Neural cell (in vitro differentiated cells): Measurements from ENCODE around the gene HDAC7. TPM values are rescaled to one million over a fixed set of nuclear protein-coding genes. Genes with fewer than 3 reads are reported as not detected.

ENCODE experiments used
- H2AFZ ChIP-seq: fragments of 200-600, 300-800 bp; sonication (generic), shearing (Covaris generic); 2 replicates; pipeline ENCODE4 v1.6.0; 2014; ENCODE audit warnings: low read depth, mild to moderate bottlenecking, antibody characterized with exemption, low read length, moderate library complexity
- H3F3A ChIP-seq: fragments of 200-600 bp; shearing (Covaris generic); 2 replicates; pipeline ENCODE4 v1.6.1; 2016; ENCODE audit warnings: mild to moderate bottlenecking, moderate library complexity, mixed read lengths, antibody characterized with exemption, low read length; ENCODE audit not compliant: insufficient read depth, poor library complexity, severe bottlenecking
- H3K27ac ChIP-seq: fragments of 200-600, 300-800 bp; sonication (generic), shearing (Covaris generic); 2 replicates; pipeline ENCODE4 v1.5.1; 2014; ENCODE audit warnings: mild to moderate bottlenecking, low read length, moderate library complexity
- H3K27me3 ChIP-seq: fragments of 300-800, 200-600 bp; sonication (generic), shearing (Covaris generic); 2 replicates; pipeline ENCODE4 v1.6.0; 2014; ENCODE audit warnings: mild to moderate bottlenecking, low read depth, low read length, moderate library complexity; ENCODE audit not compliant: insufficient read depth
- H3K36me3 ChIP-seq: fragments of 300-800, 200-600 bp; sonication (generic), shearing (Covaris generic); 2 replicates; pipeline ENCODE4 v1.5.1; 2014; ENCODE audit warnings: mild to moderate bottlenecking, antibody characterized with exemption, low read length, moderate library complexity; ENCODE audit not compliant: insufficient read depth
- H3K4me2 ChIP-seq: fragments of 300-800, 200-600 bp; sonication (generic), shearing (Covaris generic); 2 replicates; pipeline ENCODE4 v1.6.0; 2014; ENCODE audit warnings: mild to moderate bottlenecking, low read length
- H3K4me3 ChIP-seq: fragments of 300-800, 200-600 bp; sonication (generic), shearing (Covaris generic); 2 replicates; pipeline ENCODE4 v1.5.1; 2014; ENCODE audit warnings: mild to moderate bottlenecking, low read length, moderate library complexity
- H3K79me2 ChIP-seq: fragments of 200-600 bp; shearing (Covaris generic); replicated peaks from 2 replicates; pipeline ENCODE4 v1.6.0; 2014; ENCODE audit warnings: mild to moderate bottlenecking, low read length, moderate library complexity; ENCODE audit not compliant: insufficient read depth
- H3K9ac ChIP-seq: fragments of 300-800, 200-600 bp; sonication (generic), shearing (Covaris generic); 2 replicates; pipeline ENCODE4 v1.6.1; 2016; ENCODE audit warnings: mild to moderate bottlenecking, low read length, mixed read lengths
- H3K9me2 ChIP-seq: fragments of 200-600 bp; shearing (Covaris generic); 2 replicates; pipeline ENCODE4 v1.6.1; 2016; ENCODE audit warnings: mild to moderate bottlenecking, low read length, mixed read lengths; ENCODE audit not compliant: insufficient read depth
- H3K9me3 ChIP-seq: fragments of 200-600, 300-800 bp; sonication (generic), shearing (Covaris generic); 2 replicates; pipeline ENCODE4 v1.6.1; 2016; ENCODE audit warnings: mild to moderate bottlenecking, mixed run types, low read length, moderate library complexity, mixed read lengths
- H4K20me1 ChIP-seq: fragments of 200-600 bp; shearing (Covaris generic); 2 replicates; pipeline ENCODE4 v1.6.1; 2016; ENCODE audit warnings: mild to moderate bottlenecking, mixed run types; ENCODE audit not compliant: insufficient read depth
- CTCF ChIP-seq: fragments of 450-650 bp; IDR thresholded peaks from 2 replicates; pipeline ENCODE4 v1.5.1; 2014; ENCODE audit warnings: antibody characterized with exemption, mild to moderate bottlenecking, moderate library complexity; ENCODE audit not compliant: poor library complexity, severe bottlenecking
- EP300 ChIP-seq: fragments of 450-650 bp; conservative IDR thresholded peaks from 2 replicates; pipeline ENCODE4 v1.6.1; 2014; ENCODE audit warnings: antibody characterized with exemption, mild to moderate bottlenecking, moderate library complexity; ENCODE audit not compliant: poor library complexity, severe bottlenecking
- EZH2 ChIP-seq: fragments of 200-600, 300-800 bp; shearing (Covaris generic), sonication (generic); IDR thresholded peaks from 2 replicates; pipeline ENCODE4 v1.6.1; 2014; ENCODE audit warnings: antibody characterized with exemption, low read length, borderline replicate concordance, mild to moderate bottlenecking; ENCODE audit not compliant: insufficient read depth, poor library complexity, severe bottlenecking
- MXI1 ChIP-seq: fragments of 450-650 bp; conservative IDR thresholded peaks from 2 replicates; pipeline ENCODE4 v1.6.1; 2014; ENCODE audit warnings: antibody characterized with exemption, mild to moderate bottlenecking; ENCODE audit not compliant: poor library complexity, severe bottlenecking
- POLR2AphosphoS5 ChIP-seq: IDR thresholded peaks from 2 replicates; pipeline ENCODE4 v1.6.1; 2012
- RAD21 ChIP-seq: fragments of 450-650 bp; conservative IDR thresholded peaks from 2 replicates; pipeline ENCODE4 v1.6.1; 2014; ENCODE audit warnings: antibody characterized with exemption, mild to moderate bottlenecking, moderate library complexity
- REST ChIP-seq: IDR thresholded peaks from 2 replicates; pipeline ENCODE4 v1.6.1; 2012; ENCODE audit warnings: borderline replicate concordance
- SMC3 ChIP-seq: fragments of 450-650 bp; conservative IDR thresholded peaks from 2 replicates; pipeline ENCODE4 v1.6.1; 2014; ENCODE audit warnings: antibody characterized with exemption, mild to moderate bottlenecking, moderate library complexity; ENCODE audit not compliant: poor library complexity
- TAF1 ChIP-seq: IDR thresholded peaks from 2 replicates; pipeline ENCODE4 v1.6.1; 2012; ENCODE audit warnings: low read depth
- polyA plus RNA-seq: library from polyadenylated mRNA; depleted of rRNA; stranded (reverse); fragments of >200 nt; gene quantifications from 2 replicates; pipeline ENCODE4 v1.2.3, GENCODE V29; 2014

The HDAC7 gene
- polyA plus RNA-seq, 1 donor from 2014 or later, result 30.2 TPM

GRCh38 chr12:47770086-47770726, 49.5 kb downstream of the HDAC7 start:
- Histone ChIP-seq H3K27me3 (no peaks in the 10 kb centered on the region), H3K9ac (no peak overlapping the region), H3K4me3 (no peak overlapping the region), H3K4me2 (no peak overlapping the region), H3F3A (no peaks in the 10 kb centered on the region), H4K20me1 (no peaks in the 10 kb centered on the region), H2AFZ (no peak overlapping the region), H3K27ac (no peak overlapping the region), H3K9me2 (no peaks in the 10 kb centered on the region), H3K79me2 (no peaks in the 10 kb centered on the region), H3K9me3 (no peaks in the 10 kb centered on the region), H3K36me3 (no peaks in the 10 kb centered on the region)
- TF ChIP-seq MXI1 (no peak), EP300 (no peak), TAF1 (no peak), CTCF (no peak), POLR2AphosphoS5 (no peak), EZH2 (no peak), REST (no peak), RAD21 (no peak), SMC3 (no peak)

GRCh38 chr12:47769234-47770085, 50.2 kb downstream of the HDAC7 start:
- Histone ChIP-seq H4K20me1 (no peaks in the 10 kb centered on the region), H3K9ac (no peak overlapping the region), H2AFZ (no peak overlapping the region), H3K9me2 (no peaks in the 10 kb centered on the region), H3K27me3 (no peaks in the 10 kb centered on the region), H3K27ac (no peak overlapping the region), H3K4me3 (no peak overlapping the region), H3K4me2 (no peak overlapping the region), H3K9me3 (no peaks in the 10 kb centered on the region), H3K36me3 (no peaks in the 10 kb centered on the region), H3F3A (no peaks in the 10 kb centered on the region), H3K79me2 (no peaks in the 10 kb centered on the region)
- TF ChIP-seq TAF1, result no peak
- no peak for TF ChIP-seq EP300
- TF ChIP-seq CTCF, result no peak
- no peak for TF ChIP-seq RAD21
- no peak for TF ChIP-seq MXI1
- no peak for TF ChIP-seq EZH2
- no peak for TF ChIP-seq POLR2AphosphoS5
